GM12864 (cell line): ENCODE results near the gene VAX1.
A peak's percentile ranks its signal among the peaks of the same experiment; 100 is the strongest.

ENCODE experiments used
- DNase-seq: peaks from one replicate; pipeline ENCODE4 v3.0.0-alpha.2; 2011; ENCODE audit warnings: low read depth
- H3K4me3 ChIP-seq: 2 replicates; pipeline ENCODE4 v1.5.1; 2011; ENCODE audit warnings: mild to moderate bottlenecking, low read depth, low read length, control low read depth
- CTCF ChIP-seq: IDR thresholded peaks from 2 replicates; pipeline ENCODE4 v1.5.1; 2011; ENCODE audit warnings: low read depth, mild to moderate bottlenecking, moderate library complexity, low read length, control low read depth, inconsistent platforms; ENCODE audit errors: missing control alignments

The VAX1 gene

GRCh38 chr10:117175215-117175900, 37.3 kb upstream of the VAX1 start:
- no peak for DNase-seq
- no peak for TF ChIP-seq CTCF
- H3K4me3 ChIP-seq, result peak overlapping the region; percentile 58

GRCh38 chr10:117174439-117175214, 36.6 kb upstream of the VAX1 start:
- TF ChIP-seq CTCF, result peak; percentile 85
- DNase-seq, result peak; percentile 56
- peak overlapping the region; percentile 58 for H3K4me3 ChIP-seq

- H3K4me3 ChIP-seq, result no peak overlapping the region
- TF ChIP-seq CTCF, result no peak
- no peak for DNase-seq
Observed at GRCh38 chr10:117170244-117170643, 32.2 kb upstream of the VAX1 start.

GRCh38 chr10:117169480-117169879, 31.4 kb upstream of the VAX1 start:
- no peak for DNase-seq
- no peak for TF ChIP-seq CTCF
- no peak overlapping the region for H3K4me3 ChIP-seq

GRCh38 chr10:117168729-117169128, 30.7 kb upstream of the VAX1 start:
- TF ChIP-seq CTCF, result no peak
- no peak for DNase-seq
- no peak overlapping the region for H3K4me3 ChIP-seq

- peak; percentile 78 for TF ChIP-seq CTCF
- H3K4me3 ChIP-seq, result no peak overlapping the region
Observed at GRCh38 chr10:117167789-117168674, 30.0 kb upstream of the VAX1 start.

More at GRCh38 chr10:117167789-117168674, 30.0 kb upstream of the VAX1 start:
- no peak for DNase-seq
